ENCODE results near the gene PTCSC3. TPM values are rescaled to one million over a fixed set of nuclear protein-coding genes. Genes with fewer than 3 reads are reported as not detected.

The PTCSC3 gene
- total and polyA plus RNA-seq, 2 of the 13 experiments (the other 11 are each of a cell fraction or from before 2014, with no cell fraction given): not detected

DNA sequence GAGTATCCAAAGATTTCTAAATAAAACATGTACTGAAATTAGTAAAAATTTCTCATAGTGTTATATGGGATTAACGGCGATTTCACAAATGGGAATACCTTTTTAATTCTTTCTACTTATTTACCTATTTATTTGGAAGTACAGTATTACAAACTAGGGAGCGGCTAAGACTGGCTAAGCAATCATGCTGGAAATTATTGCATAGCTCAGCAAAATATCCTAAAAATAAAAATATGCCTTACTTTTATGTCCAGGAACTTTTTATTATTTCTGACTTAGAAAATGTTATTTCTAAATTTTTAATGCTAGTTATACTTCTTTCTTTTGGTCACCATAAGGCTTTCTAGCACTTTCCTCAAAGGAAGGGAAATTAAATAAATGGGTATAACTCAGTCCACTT, 36.5 kb upstream of the PTCSC3 start:
- Histone ChIP-seq H4K20me1 (ENCODE audit: insufficient read depth, low read length) (no peaks in the 10 kb centered on the region), H3K79me2 (ENCODE audit: insufficient read depth, low read length) (no peaks in the 10 kb centered on the region), H3K9me3 (ENCODE audit: low read length) (no peaks in the 10 kb centered on the region), H3K27me3 (ENCODE audit: control insufficient read depth in 1 of 2, insufficient read depth in 2 of 2, low read length in 2 of 2) (peaks cover 3 to 57% of the 10 kb centered on the region in 2 experiments), H3K36me3 (replicated peaks in 1 of 2; ENCODE audit: control insufficient read depth in 1 of 2, insufficient read depth in 2 of 2, low read length in 2 of 2) (no peaks in the 10 kb centered on the region), H3K4me2 (ENCODE audit: low read depth, low read length) (no peak overlapping the region), H3K4me3 (replicated peaks in 1 of 3; ENCODE audit: insufficient read depth in 1 of 3, low read depth in 2 of 3, low read length in 3 of 3) (no peak overlapping the region), H2AFZ (ENCODE audit: low read length) (no peak overlapping the region), H3K9ac (ENCODE audit: insufficient read depth, low read depth, low read length) (no peak overlapping the region), H3K27ac (ENCODE audit: extremely low read length, insufficient read depth, low read length) (no peak overlapping the region), H3K4me1 (ENCODE audit: insufficient read depth, low read length) (no peaks in the 10 kb centered on the region)
- intact Hi-C loops (cut with micrococcal nuclease; ENCODE audit: unreplicated experiment): no loop called here
- CTCF ChIA-PET (ENCODE audit: low intra/inter-chr PET ratio, low total read pairs): no interaction called here
- FAIRE-seq (no peak), DNase-seq (ENCODE audit: low spot score) (no peak), ATAC-seq (no peak)
- POLR2A ChIA-PET: no interaction called here
- in situ Hi-C loops (cut with HindIII; ENCODE audit: extremely low pct_ligation_motif_present, low pct_unique_long_range_greater_than_20kb): no loop called here
- no TSS peak for BruUV-seq (replicated peaks)
- WGBS (ENCODE audit: low lambda C conversion rate): under 1% methylated on average over 3 of the region's 3 CpGs
- TF ChIP-seq, protein P1, sequence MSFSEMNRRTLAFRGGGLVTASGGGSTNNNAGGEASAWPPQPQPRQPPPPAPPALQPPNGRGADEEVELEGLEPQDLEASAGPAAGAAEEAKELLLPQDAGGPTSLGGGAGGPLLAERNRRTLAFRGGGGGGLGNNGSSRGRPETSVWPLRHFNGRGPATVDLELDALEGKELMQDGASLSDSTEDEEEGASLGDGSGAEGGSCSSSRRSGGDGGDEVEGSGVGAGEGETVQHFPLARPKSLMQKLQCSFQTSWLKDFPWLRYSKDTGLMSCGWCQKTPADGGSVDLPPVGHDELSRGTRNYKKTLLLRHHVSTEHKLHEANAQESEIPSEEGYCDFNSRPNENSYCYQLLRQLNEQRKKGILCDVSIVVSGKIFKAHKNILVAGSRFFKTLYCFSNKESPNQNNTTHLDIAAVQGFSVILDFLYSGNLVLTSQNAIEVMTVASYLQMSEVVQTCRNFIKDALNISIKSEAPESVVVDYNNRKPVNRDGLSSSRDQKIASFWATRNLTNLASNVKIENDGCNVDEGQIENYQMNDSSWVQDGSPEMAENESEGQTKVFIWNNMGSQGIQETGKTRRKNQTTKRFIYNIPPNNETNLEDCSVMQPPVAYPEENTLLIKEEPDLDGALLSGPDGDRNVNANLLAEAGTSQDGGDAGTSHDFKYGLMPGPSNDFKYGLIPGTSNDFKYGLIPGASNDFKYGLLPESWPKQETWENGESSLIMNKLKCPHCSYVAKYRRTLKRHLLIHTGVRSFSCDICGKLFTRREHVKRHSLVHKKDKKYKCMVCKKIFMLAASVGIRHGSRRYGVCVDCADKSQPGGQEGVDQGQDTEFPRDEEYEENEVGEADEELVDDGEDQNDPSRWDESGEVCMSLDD (CRISPR knock-in tag; IDR thresholded peaks at IDR 0.05; ENCODE audit: borderline replicate concordance): no peak
- TF ChIP-seq, protein P2, sequence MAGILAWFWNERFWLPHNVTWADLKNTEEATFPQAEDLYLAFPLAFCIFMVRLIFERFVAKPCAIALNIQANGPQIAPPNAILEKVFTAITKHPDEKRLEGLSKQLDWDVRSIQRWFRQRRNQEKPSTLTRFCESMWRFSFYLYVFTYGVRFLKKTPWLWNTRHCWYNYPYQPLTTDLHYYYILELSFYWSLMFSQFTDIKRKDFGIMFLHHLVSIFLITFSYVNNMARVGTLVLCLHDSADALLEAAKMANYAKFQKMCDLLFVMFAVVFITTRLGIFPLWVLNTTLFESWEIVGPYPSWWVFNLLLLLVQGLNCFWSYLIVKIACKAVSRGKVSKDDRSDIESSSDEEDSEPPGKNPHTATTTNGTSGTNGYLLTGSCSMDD (CRISPR knock-in tag; IDR thresholded peaks at IDR 0.05): no peak
- TF ChIP-seq KLF15 (CRISPR knock-in tag; IDR thresholded peaks at IDR 0.05; ENCODE audit: borderline replicate concordance) (no peak), NR3C1 (CRISPR knock-in tag; IDR thresholded peaks at IDR 0.05) (no peak), MAFF (IDR thresholded peaks at IDR 0.05; ENCODE audit: low read depth, low read length) (peak; percentile 99), ZNF484 (CRISPR knock-in tag; IDR thresholded peaks at IDR 0.05; ENCODE audit: borderline replicate concordance, low read depth) (no peak)
- TF ChIP-seq, protein P3, sequence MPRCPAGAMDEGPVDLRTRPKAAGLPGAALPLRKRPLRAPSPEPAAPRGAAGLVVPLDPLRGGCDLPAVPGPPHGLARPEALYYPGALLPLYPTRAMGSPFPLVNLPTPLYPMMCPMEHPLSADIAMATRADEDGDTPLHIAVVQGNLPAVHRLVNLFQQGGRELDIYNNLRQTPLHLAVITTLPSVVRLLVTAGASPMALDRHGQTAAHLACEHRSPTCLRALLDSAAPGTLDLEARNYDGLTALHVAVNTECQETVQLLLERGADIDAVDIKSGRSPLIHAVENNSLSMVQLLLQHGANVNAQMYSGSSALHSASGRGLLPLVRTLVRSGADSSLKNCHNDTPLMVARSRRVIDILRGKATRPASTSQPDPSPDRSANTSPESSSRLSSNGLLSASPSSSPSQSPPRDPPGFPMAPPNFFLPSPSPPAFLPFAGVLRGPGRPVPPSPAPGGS (CRISPR knock-in tag; IDR thresholded peaks at IDR 0.05): no peak
- TF ChIP-seq, protein P4, sequence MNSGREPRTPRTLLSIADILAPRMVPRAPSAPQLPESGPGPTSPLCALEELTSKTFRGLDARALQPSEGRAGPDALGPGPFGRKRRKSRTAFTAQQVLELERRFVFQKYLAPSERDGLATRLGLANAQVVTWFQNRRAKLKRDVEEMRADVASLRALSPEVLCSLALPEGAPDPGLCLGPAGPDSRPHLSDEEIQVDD (CRISPR knock-in tag; IDR thresholded peaks at IDR 0.05; ENCODE audit: borderline replicate concordance): no peak
- TF ChIP-seq, protein P5, sequence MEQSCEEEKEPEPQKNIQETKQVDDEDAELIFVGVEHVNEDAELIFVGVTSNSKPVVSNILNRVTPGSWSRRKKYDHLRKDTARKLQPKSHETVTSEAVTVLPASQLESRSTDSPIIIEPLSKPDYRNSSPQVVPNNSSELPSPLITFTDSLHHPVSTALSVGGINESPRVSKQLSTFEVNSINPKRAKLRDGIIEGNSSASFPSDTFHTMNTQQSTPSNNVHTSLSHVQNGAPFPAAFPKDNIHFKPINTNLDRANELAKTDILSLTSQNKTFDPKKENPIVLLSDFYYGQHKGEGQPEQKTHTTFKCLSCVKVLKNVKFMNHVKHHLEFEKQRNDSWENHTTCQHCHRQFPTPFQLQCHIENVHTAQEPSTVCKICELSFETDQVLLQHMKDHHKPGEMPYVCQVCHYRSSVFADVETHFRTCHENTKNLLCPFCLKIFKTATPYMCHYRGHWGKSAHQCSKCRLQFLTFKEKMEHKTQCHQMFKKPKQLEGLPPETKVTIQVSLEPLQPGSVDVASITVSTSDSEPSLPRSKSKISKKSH (CRISPR knock-in tag; IDR thresholded peaks at IDR 0.05; ENCODE audit: borderline replicate concordance): no peak

Data from HepG2 (cell line).